ENCODE data around the gene LMNA.
"Not testable (repeated sequence)": the region's sequence is repeated elsewhere in the genome, so short reads cannot be mapped to it uniquely, and the experiment has no call there.

LMNA gene

GRCh38 chr1:156117414-156118176, 3.1 kb downstream of the LMNA start:
- TF ChIP-seq CTCF (IDR thresholded peaks at IDR 0.05; ENCODE audit: control extremely low read depth, extremely low read depth, low read depth, missing control alignments): no peak
- POLR2A ChIA-PET: interaction anchor here (1.0 to 17.9 kb wide), 4 partner anchors 11 to 16 kb away, joined by 4 to 266 read pairs (median 6); no protein-coding TSS in a partner anchor
- CTCF ChIA-PET: interaction anchor here (1.4 to 27.7 kb wide), 3 partner anchors 11 to 108 kb away, joined by 4 to 1172 read pairs (median 130); partner anchors contain the start of gene MEX3A
- DNase-seq (ENCODE audit: extremely low spot score): no peak

- ChIA-PET POLR2A (interaction anchor here (0.7 to 17.9 kb wide), 5 partner anchors 9 to 94 kb away, joined by 3 to 266 read pairs (median 4); partner anchors contain the start of gene PMF1), CTCF (interaction anchor here (1.4 to 27.7 kb wide), 3 partner anchors 11 to 107 kb away, joined by 4 to 1172 read pairs (median 130); partner anchors contain the start of gene MEX3A)
- no peak for TF ChIP-seq CTCF (IDR thresholded peaks at IDR 0.05; ENCODE audit: control extremely low read depth, extremely low read depth, low read depth, missing control alignments)
- no peak for DNase-seq (ENCODE audit: extremely low spot score)
These were observed 3.8 kb downstream of the LMNA start for GRCh38 chr1:156118177-156118868.

- ChIA-PET POLR2A (interaction anchor here (1.1 to 17.9 kb wide), 4 partner anchors 7 to 18 kb away, joined by 3 to 266 read pairs (median 5); no protein-coding TSS in a partner anchor), CTCF (interaction anchor here (1.0 to 27.7 kb wide), 4 partner anchors 9 to 105 kb away, joined by 5 to 1172 read pairs (median 68); partner anchors contain the start of gene MEX3A)
- TF ChIP-seq CTCF (IDR thresholded peaks at IDR 0.05; ENCODE audit: control extremely low read depth, extremely low read depth, low read depth, missing control alignments): no peak
- DNase-seq (ENCODE audit: extremely low spot score): no peak
These were observed 5.1 kb downstream of the LMNA start for GRCh38 chr1:156119503-156120209.

- POLR2A ChIA-PET: interaction anchor here (1.3 to 17.9 kb wide), 2 partner anchors 9 to 19 kb away, joined by 3 to 266 read pairs; no protein-coding TSS in a partner anchor
- TF ChIP-seq CTCF (IDR thresholded peaks at IDR 0.05; ENCODE audit: control extremely low read depth, extremely low read depth, low read depth, missing control alignments): no peak
- CTCF ChIA-PET: interaction anchor here (0.9 to 27.7 kb wide), 5 partner anchors 9 to 105 kb away, joined by 3 to 1172 read pairs (median 7); partner anchors contain the start of gene MEX3A
- no peak for DNase-seq (ENCODE audit: extremely low spot score)
These were observed 5.8 kb downstream of the LMNA start for GRCh38 chr1:156120318-156120717.

- ChIA-PET POLR2A (interaction anchor here (0.8 to 17.9 kb wide), 3 partner anchors 8 to 20 kb away, joined by 3 to 266 read pairs (median 3); no protein-coding TSS in a partner anchor), CTCF (interaction anchor here (0.9 to 27.7 kb wide), 4 partner anchors 8 to 104 kb away, joined by 3 to 1172 read pairs (median 68); partner anchors contain the start of gene MEX3A)
- not testable (repeated sequence) for DNase-seq (ENCODE audit: extremely low spot score)
These were observed 6.5 kb downstream of the LMNA start for GRCh38 chr1:156121005-156121404.

GRCh38 chr1:156121457-156121856, 6.9 kb downstream of the LMNA start:
- CTCF ChIA-PET: interaction anchor here (9.2 to 27.7 kb wide), 2 partner anchors 7 to 25 kb away, joined by 130 to 1172 read pairs; partner anchors contain the start of gene MEX3A
- POLR2A ChIA-PET: interaction anchor here (0.8 to 17.9 kb wide), 2 partner anchors 11 to 20 kb away, joined by 3 to 266 read pairs; no protein-coding TSS in a partner anchor
- DNase-seq (ENCODE audit: extremely low spot score): no peak
- no peak for TF ChIP-seq CTCF (IDR thresholded peaks at IDR 0.05; ENCODE audit: control extremely low read depth, extremely low read depth, low read depth, missing control alignments)
